ENCODE data around the gene ADGRB3.
"Not testable (repeated sequence)": the region's sequence is repeated elsewhere in the genome, so short reads cannot be mapped to it uniquely, and the experiment has no call there.

The ADGRB3 gene

GRCh38 chr6:68741501-68742386 lies 106.7 kb downstream of the ADGRB3 start:
- DNase-seq (ENCODE audit: low spot score) = no peak

- DNase-seq (ENCODE audit: low spot score) = no peak
Measured at GRCh38 chr6:68743099-68743498, 108.0 kb downstream of the ADGRB3 start.

GRCh38 chr6:68744376-68744775 lies 109.3 kb downstream of the ADGRB3 start:
- not testable (repeated sequence) for DNase-seq (ENCODE audit: low spot score)

GRCh38 chr6:68746376-68746775 lies 111.3 kb downstream of the ADGRB3 start:
- DNase-seq (ENCODE audit: low spot score) = no peak

- no peak for DNase-seq (ENCODE audit: low spot score)
Measured at GRCh38 chr6:68747110-68747790, 112.2 kb downstream of the ADGRB3 start.

- not testable (repeated sequence) for DNase-seq (ENCODE audit: low spot score)
Measured at GRCh38 chr6:68747832-68748231, 112.8 kb downstream of the ADGRB3 start.

- no peak for DNase-seq (ENCODE audit: low spot score)
Measured at GRCh38 chr6:68754681-68755213, 119.7 kb downstream of the ADGRB3 start.

GRCh38 chr6:68756454-68757375 lies 121.6 kb downstream of the ADGRB3 start:
- no peak for DNase-seq (ENCODE audit: low spot score)

- DNase-seq (ENCODE audit: low spot score) = no peak
Measured at GRCh38 chr6:68757821-68758220, 122.7 kb downstream of the ADGRB3 start.

- DNase-seq (ENCODE audit: low spot score) = no peak
Measured at GRCh38 chr6:68758559-68758958, 123.5 kb downstream of the ADGRB3 start.

- no peak for DNase-seq (ENCODE audit: low spot score)
Measured at GRCh38 chr6:68760485-68760884, 125.4 kb downstream of the ADGRB3 start.

GRCh38 chr6:68760941-68761676 lies 126.0 kb downstream of the ADGRB3 start:
- DNase-seq (ENCODE audit: low spot score) = no peak

GRCh38 chr6:68761985-68762384 lies 126.9 kb downstream of the ADGRB3 start:
- DNase-seq (ENCODE audit: low spot score) = no peak

- DNase-seq (ENCODE audit: low spot score) = no peak
Measured at GRCh38 chr6:68771426-68771825, 136.3 kb downstream of the ADGRB3 start.

- no peak for DNase-seq (ENCODE audit: low spot score)
Measured at GRCh38 chr6:68774843-68775242, 139.8 kb downstream of the ADGRB3 start.

- no peak for DNase-seq (ENCODE audit: low spot score)
Measured at GRCh38 chr6:68776354-68776753, 141.3 kb downstream of the ADGRB3 start.

- no peak for DNase-seq (ENCODE audit: low spot score)
Measured at GRCh38 chr6:68777956-68778355, 142.9 kb downstream of the ADGRB3 start.

GRCh38 chr6:68778356-68779020 lies 143.4 kb downstream of the ADGRB3 start:
- peak; percentile 41 for DNase-seq (ENCODE audit: low spot score)

- DNase-seq (ENCODE audit: low spot score) = no peak
Measured at GRCh38 chr6:68779366-68779765, 144.3 kb downstream of the ADGRB3 start.

GRCh38 chr6:68790128-68790527 lies 155.0 kb downstream of the ADGRB3 start:
- not testable (repeated sequence) for DNase-seq (ENCODE audit: low spot score)

GRCh38 chr6:68814976-68815375 lies 179.9 kb downstream of the ADGRB3 start:
- DNase-seq (ENCODE audit: low spot score) = not testable (repeated sequence)

Measured in SW480 (cell line).